M059J (cell line): ENCODE data around the gene TRPC5OS. TPM values are rescaled to one million over a fixed set of nuclear protein-coding genes. Genes with fewer than 3 reads are reported as not detected.

ENCODE experiments used
- DNase-seq: peaks from one replicate; pipeline ENCODE4 v3.0.0-alpha.2; 2012; ENCODE audit warnings: low read depth
- total RNA-seq: library from RNA; depleted of rRNA; stranded (reverse); fragments of >200 nt; shearing (Covaris generic); gene quantifications from 2 replicates; pipeline ENCODE4 v1.2.3, GENCODE V29; 2014; rRNA removed

The TRPC5OS gene
- total RNA-seq, 1 experiment from 2014 or later = not detected

GRCh38 chrX:111896148-111896547, 20.2 kb downstream of the TRPC5OS start:
- no peak for DNase-seq

- DNase-seq = peak; percentile 49
These were observed 38.6 kb downstream of the TRPC5OS start for GRCh38 chrX:111914398-111915090.

- no peak for DNase-seq
These were observed 41.6 kb downstream of the TRPC5OS start for GRCh38 chrX:111917591-111917990.

GRCh38 chrX:111928456-111928855, 52.5 kb downstream of the TRPC5OS start:
- DNase-seq = no peak

Other genes with a start within 250 kb of the TRPC5OS start
- gene ALG13, start 195.0 kb upstream of the TRPC5OS start, total RNA-seq = 26.9 and 53.0 TPM in 2 replicates
- gene TRPC5, start 206.6 kb downstream of the TRPC5OS start, total RNA-seq = not detected in 2 replicates
- gene RTL4, start 206.8 kb downstream of the TRPC5OS start, total RNA-seq = not detected in 2 replicates